Measurements from ENCODE around the gene CACYBP. TPM values are rescaled to one million over a fixed set of nuclear protein-coding genes. Genes with fewer than 3 reads are reported as not detected.

Gene CACYBP
- total and polyA plus RNA-seq, 2 of the 13 experiments (the other 11 are each of a cell fraction or from before 2014, with no cell fraction given) = 18.4 to 183 TPM

GRCh38 chr1:175040324-175040879, 40.7 kb downstream of the CACYBP start (continued):
- TF ChIP-seq FOXA3 (CRISPR knock-in tag; IDR thresholded peaks at IDR 0.05) (peak; percentile 70), ZNF775 (CRISPR knock-in tag; IDR thresholded peaks at IDR 0.05; ENCODE audit: borderline replicate concordance) (no peak), IKZF5 (CRISPR knock-in tag; IDR thresholded peaks at IDR 0.05) (no peak), ZNF850 (CRISPR knock-in tag; conservative IDR thresholded peaks at IDR 0.05) (no peak), KDM4B (CRISPR knock-in tag; IDR thresholded peaks at IDR 0.05) (no peak), SOX5 (CRISPR knock-in tag; IDR thresholded peaks at IDR 0.05; ENCODE audit: borderline replicate concordance) (peak; percentile 43; the same call in 1 of the 2 replicates), ZSCAN30 (CRISPR knock-in tag; IDR thresholded peaks at IDR 0.05) (no peak), JUND (CRISPR knock-in tag; IDR thresholded peaks at IDR 0.05) (no peak), HNRNPUL1 (IDR thresholded peaks at IDR 0.05; ENCODE audit: low read depth, low read length) (no peak), NFE2L2 (IDR thresholded peaks at IDR 0.05; ENCODE audit: low read length) (no peak), ZNF407 (CRISPR knock-in tag; IDR thresholded peaks at IDR 0.05; ENCODE audit: not compliant biosample characterization) (no peak), HDAC2 (CRISPR knock-in tag; IDR thresholded peaks at IDR 0.05) (no peak), TBX3 (IDR thresholded peaks at IDR 0.05; ENCODE audit: borderline replicate concordance) (no peak), ZFX (CRISPR knock-in tag; IDR thresholded peaks at IDR 0.05; ENCODE audit: low read depth) (no peak), CREB1 (IDR thresholded peaks at IDR 0.05) (no peak), CREB1 (CRISPR knock-in tag; IDR thresholded peaks at IDR 0.05) (no peak), NR1H2 (CRISPR knock-in tag; IDR thresholded peaks at IDR 0.05; ENCODE audit: borderline replicate concordance, low read depth) (no peak), ZNF784 (CRISPR knock-in tag; IDR thresholded peaks at IDR 0.05; ENCODE audit: borderline replicate concordance) (no peak), NBN (conservative IDR thresholded peaks at IDR 0.05) (no peak), FOXA1 (IDR thresholded peaks at IDR 0.05) (no peak), FOXA1 (CRISPR knock-in tag; IDR thresholded peaks at IDR 0.05) (peak; percentile 57), TFAP4 (IDR thresholded peaks at IDR 0.05; ENCODE audit: borderline replicate concordance, low read depth) (peak; percentile 98)

All from HepG2 (cell line).